Heart left ventricle (tissue), 16 donors: Measurements from ENCODE around the gene LCP2. TPM values are rescaled to one million over a fixed set of nuclear protein-coding genes. Genes with fewer than 3 reads are reported as not detected.
"Not testable (repeated sequence)": the region's sequence is repeated elsewhere in the genome, so short reads cannot be mapped to it uniquely, and the experiment has no call there.

Experiments
- ATAC-seq, 4 donors: fragments of 200-7000 bp; cut with Tn5 transposase; one replicate each; pipeline ENCODE4 v1.9.1; 2020 to 2022; ENCODE audit warnings: moderate library complexity in 4 of 4, mild to moderate bottlenecking in 3 of 4, moderate number of reproducible peaks in 1 of 4
- DNase-seq, 5 donors: peaks; one replicate each; pipeline ENCODE4 v3.0.0-alpha.2; 2020
- H3K27ac ChIP-seq, 12 donors: fragments of 200-600 bp; sonication (generic) in 4 of 12; one replicate each; pipeline versions ENCODE4 v1.5.0 to v1.8.0; 2016 to 2022; ENCODE audit warnings: mild to moderate bottlenecking in 2 of 12
- H3K27me3 ChIP-seq, 9 donors: fragments of 200-600 bp; sonication (generic) in 2 of 9; one replicate each; pipeline versions ENCODE4 v1.5.1 to v1.8.0; 2016 to 2022; ENCODE audit warnings: mild to moderate bottlenecking in 3 of 9
- H3K36me3 ChIP-seq, 9 donors: fragments of 200-600 bp; sonication (generic) in 2 of 9; one replicate each; pipeline versions ENCODE4 v1.5.0 to v1.8.0; 2018 to 2022; ENCODE audit warnings: mild to moderate bottlenecking in 2 of 9
- H3K4me1 ChIP-seq, 12 donors: fragments of 200-600 bp; sonication (generic) in 4 of 12; one replicate each; pipeline versions ENCODE4 v1.5.0 to v1.8.0; 2016 to 2022; ENCODE audit warnings: mild to moderate bottlenecking in 3 of 12
- H3K4me3 ChIP-seq, 12 donors: fragments of 200-600 bp; sonication (generic) in 4 of 12; one replicate each; pipeline versions ENCODE4 v1.5.0 to v1.8.0; 2017 to 2022; ENCODE audit warnings: mild to moderate bottlenecking in 9 of 12, moderate library complexity in 4 of 12
- H3K9me3 ChIP-seq, 12 donors: fragments of 200-600 bp; sonication (generic) in 4 of 12; one replicate each; pipeline versions ENCODE4 v1.5.0 to v1.8.0; 2016 to 2022; ENCODE audit warnings: mild to moderate bottlenecking in 1 of 12
- POLR2A ChIP-seq, 2 donors: fragments of 450-650 bp; IDR thresholded peaks; one replicate each; pipeline ENCODE4 v1.6.1; 2017; ENCODE audit warnings: antibody characterized with exemption in 2 of 2, mild to moderate bottlenecking in 2 of 2, moderate library complexity in 2 of 2
- WGBS, 4 donors: extraction: QIAGEN DNeasy Blood & Tissue Kit in 2 of 4; methylation state at CpG; one replicate each; pipeline versions ENCODE4 v1.1.5 to v1.1.7; 2013 to 2018; 5-methylcytosine and 5-hydroxymethylcytosine counted together
- intact Hi-C, 10 donors: fragments of 100-400 bp; cut with DNase I; formaldehyde crosslinking; loops; one replicate each; pipeline versions ENCODE4 v1.11.1 to v1.14.2; 2022
- polyA plus RNA-seq, 2 donors: library from polyadenylated mRNA; stranded (reverse); fragments of 200-250 nt; gene quantifications; one replicate each; pipeline ENCODE4 v1.2.3, GENCODE V29; 2013
- total RNA-seq, 9 donors: library from RNA; depleted of rRNA in 2 of 9; stranded (reverse); fragments of >200 nt in 2 of 9; fragmentation: NEBNext Ultra II Directional in 3 of 9; extraction: Animal tissue kit (Norgen Biotek cat#: 25700) in 3 of 9; gene quantifications; one replicate each; pipeline versions ENCODE4 v1.1.0 to v1.2.4, GENCODE V29; 2016 to 2023
- TF ChIP-seq, protein P1 (sequence below), 12 donors: fragments of 200-600 bp; sonication (generic) in 4 of 12; IDR thresholded peaks; one replicate each; pipeline versions ENCODE4 v1.5.0 to v1.8.0; 2018 to 2022; ENCODE audit warnings: antibody characterized with exemption in 12 of 12, mild to moderate bottlenecking in 5 of 12
- donor health status: ischemic (EF 13 %, LVEDD 7.1; RV severe dilation, severe dysfunction).
- donor health status: healthy with polysubstance abuse.
- donor health status: DM: no; HTN: yes; CAD: no.
- donor health status: DM: no; HTN: no; CAD: no.
- donor health status: ischemic (EF 25% LVEDD 6.9; RV normal size, moderate dysfunction).
- donor health status: ischemic (EF 25% LVEDD 5.7; RV mildly dilated, moderate dysfunction).
- donor health status: healthy.
- donor health status: DM: yes; HTN: yes; CAD: no.
- donor health status: ischemic (EF 35%, LVEDD 5.7; RV mildly dilated, moderate dysfunction).
- donor health status: nonischemic (EF 11% LVEDD 7.7; RV severe dilation, severe dysfunction).
- donor health status: DM: yes; HTN: yes; CAD: no.
- donor health status: PGD.
- donor health status: ischemic (EF 29% LVEDD 5.4; RV normal size, mild dysfunction).
- donor health status: nonischemic (EF 23%, LVEDD 6.1; RV moderate dilation, normal function).

The LCP2 gene
- total and polyA plus RNA-seq, 11 donors: 2.2 to 73.7 (median 4.6) TPM

DNA sequence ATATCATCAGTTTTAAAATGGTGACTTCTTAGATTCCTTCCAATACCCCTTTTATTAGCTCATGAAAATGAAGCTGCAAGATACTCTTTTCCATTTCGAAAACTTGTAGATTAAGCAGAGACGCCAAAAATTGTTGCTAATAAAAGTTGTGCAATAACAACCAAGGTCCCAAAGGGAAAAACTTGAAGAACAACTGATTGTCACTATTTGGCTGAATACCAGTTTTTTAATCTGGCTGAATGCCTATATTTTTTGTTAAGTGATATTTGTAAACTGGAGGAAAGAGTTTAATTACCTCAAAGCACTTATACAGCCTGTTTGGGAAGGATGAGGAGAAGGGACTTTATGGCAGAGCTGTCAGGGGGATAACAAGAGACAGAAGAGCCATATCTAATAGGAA, 50.2 kb downstream of the LCP2 start:
- no peak overlapping the region for H3K27ac ChIP-seq
- no peak for ATAC-seq
- intact Hi-C loops: no loop called here
- no peak for DNase-seq
- H3K27me3 ChIP-seq: no peaks in the 10 kb centered on the region
- H3K36me3 ChIP-seq: peaks cover 0 to 69% (median 6%) of the 10 kb centered on the region in 9 donors
- no peak for TF ChIP-seq POLR2A (IDR thresholded peaks at IDR 0.05)
- TF ChIP-seq, protein P1, sequence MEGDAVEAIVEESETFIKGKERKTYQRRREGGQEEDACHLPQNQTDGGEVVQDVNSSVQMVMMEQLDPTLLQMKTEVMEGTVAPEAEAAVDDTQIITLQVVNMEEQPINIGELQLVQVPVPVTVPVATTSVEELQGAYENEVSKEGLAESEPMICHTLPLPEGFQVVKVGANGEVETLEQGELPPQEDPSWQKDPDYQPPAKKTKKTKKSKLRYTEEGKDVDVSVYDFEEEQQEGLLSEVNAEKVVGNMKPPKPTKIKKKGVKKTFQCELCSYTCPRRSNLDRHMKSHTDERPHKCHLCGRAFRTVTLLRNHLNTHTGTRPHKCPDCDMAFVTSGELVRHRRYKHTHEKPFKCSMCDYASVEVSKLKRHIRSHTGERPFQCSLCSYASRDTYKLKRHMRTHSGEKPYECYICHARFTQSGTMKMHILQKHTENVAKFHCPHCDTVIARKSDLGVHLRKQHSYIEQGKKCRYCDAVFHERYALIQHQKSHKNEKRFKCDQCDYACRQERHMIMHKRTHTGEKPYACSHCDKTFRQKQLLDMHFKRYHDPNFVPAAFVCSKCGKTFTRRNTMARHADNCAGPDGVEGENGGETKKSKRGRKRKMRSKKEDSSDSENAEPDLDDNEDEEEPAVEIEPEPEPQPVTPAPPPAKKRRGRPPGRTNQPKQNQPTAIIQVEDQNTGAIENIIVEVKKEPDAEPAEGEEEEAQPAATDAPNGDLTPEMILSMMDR (IDR thresholded peaks at IDR 0.05): no peak
- 41 to 55% (median 47%) methylated on average over 2 of the region's 2 CpGs for WGBS, 4 donors
- H3K9me3 ChIP-seq: no peaks in the 10 kb centered on the region
- no peak overlapping the region for H3K4me3 ChIP-seq
- peaks cover 0 to 22% (median 1%) of the 10 kb centered on the region in 12 donors for H3K4me1 ChIP-seq

DNA sequence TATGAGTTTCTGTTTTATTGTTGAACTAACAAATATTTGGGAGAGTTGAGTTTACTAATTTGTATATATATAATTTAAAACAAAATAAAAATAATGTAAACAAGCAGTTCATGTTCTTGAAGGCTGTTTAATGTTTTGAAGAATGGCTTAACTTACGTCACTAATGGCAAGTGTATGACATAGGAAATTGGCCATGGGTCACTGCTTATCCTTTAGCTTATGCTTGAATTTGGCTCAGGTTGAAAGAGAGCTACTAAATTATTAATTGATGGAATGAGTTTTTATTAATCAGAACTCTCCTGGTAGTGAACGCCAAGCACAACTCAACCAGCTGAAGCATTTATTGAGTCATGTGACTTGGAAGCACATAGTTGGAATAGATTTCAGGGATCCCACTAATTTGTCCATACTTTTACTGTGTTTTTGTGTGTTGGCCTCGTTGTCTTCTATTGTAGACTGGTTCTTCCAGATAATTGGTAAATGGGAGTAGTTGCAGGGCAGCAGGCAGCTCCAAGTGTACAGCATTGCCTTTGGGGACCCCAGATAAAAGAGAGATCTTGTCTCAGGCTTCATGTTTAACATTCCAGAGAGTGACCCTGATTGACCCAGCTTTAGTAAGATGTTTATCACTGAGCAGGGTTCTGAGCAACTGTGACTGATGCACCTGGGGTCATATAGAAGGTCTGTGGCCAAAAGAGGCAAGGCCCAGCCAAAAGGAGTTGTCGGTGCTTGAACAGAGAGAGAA, 51.3 kb downstream of the LCP2 start:
- Histone ChIP-seq H3K36me3 (peaks cover 0 to 58% (median 6%) of the 10 kb centered on the region in 9 donors), H3K27ac (no peak overlapping the region), H3K4me3 (no peak overlapping the region), H3K9me3 (no peaks in the 10 kb centered on the region), H3K4me1 (peaks cover 0 to 19% (median 1%) of the 10 kb centered on the region in 12 donors), H3K27me3 (no peaks in the 10 kb centered on the region)
- ATAC-seq (no peak), DNase-seq (no peak)
- TF ChIP-seq POLR2A (IDR thresholded peaks at IDR 0.05): no peak
- TF ChIP-seq, protein P1 (IDR thresholded peaks at IDR 0.05): no peak
- WGBS, 4 donors: 86 to 89% (median 88%) methylated on average over 4 of the region's 4 CpGs
- intact Hi-C loops: no loop called here

- Histone ChIP-seq H3K4me1 (peaks cover 0 to 14% (median 1%) of the 10 kb centered on the region in 12 donors), H3K36me3 (peaks cover 0 to 50% (median 6%) of the 10 kb centered on the region in 9 donors)
- DNase-seq, H3K9me3 ChIP-seq, H3K27me3 ChIP-seq, ATAC-seq, intact Hi-C loops, H3K4me3 ChIP-seq, H3K27ac ChIP-seq: not testable (repeated sequence)
- WGBS, 4 donors: 84 to 93% (median 91%) methylated on average over 15 to 21 of the region's 23 CpGs
Observed at GRCh38 chr5:170245436-170245835, 52.1 kb downstream of the LCP2 start.

DNA sequence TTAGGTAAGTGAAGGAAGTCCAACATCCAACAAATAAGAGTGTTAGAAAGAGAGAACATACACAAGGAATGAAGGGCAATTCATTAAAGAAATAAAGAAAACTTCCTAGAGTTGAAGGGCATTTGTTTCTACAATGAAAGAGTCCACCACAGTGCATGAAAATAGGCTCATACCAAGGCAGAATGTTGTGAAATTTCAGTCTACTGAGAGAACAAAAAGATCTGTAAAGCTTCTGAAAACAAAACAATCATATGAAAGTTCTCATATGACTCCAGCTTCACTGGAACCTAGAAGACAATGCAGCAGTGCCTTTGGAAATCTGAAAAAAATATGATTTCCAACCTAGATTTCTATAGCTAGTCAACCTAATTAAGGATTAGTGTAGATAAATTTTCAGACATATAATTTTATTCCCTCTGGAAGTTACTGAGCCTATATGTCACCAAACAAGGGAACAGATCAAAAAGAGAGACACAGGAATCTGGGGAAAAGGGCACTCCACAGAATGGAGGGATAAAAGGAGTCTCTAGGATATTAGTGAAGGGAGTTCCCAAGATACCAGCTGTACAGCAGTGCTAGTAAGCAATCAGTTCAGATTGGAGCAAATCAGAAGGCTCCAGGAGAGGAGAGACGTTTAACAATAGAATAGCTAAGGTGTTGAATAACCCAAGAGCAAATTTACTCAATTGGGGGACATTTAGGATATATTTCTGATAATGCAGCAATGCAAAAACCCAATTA, 59.0 kb downstream of the LCP2 start:
- 23 to 52% (median 27%) methylated on average over 1 of the region's 1 CpG for WGBS, 4 donors
- Histone ChIP-seq H3K4me3 (no peak overlapping the region), H3K27ac (peak overlapping the region in 1 of 12 donors; percentile 4), H3K27me3 (no peaks in the 10 kb centered on the region), H3K4me1 (no peaks in the 10 kb centered on the region), H3K9me3 (no peaks in the 10 kb centered on the region), H3K36me3 (no peaks in the 10 kb centered on the region)
- intact Hi-C loops: no loop called here
- TF ChIP-seq POLR2A (IDR thresholded peaks at IDR 0.05): no peak
- TF ChIP-seq, protein P1 (IDR thresholded peaks at IDR 0.05): no peak
- no peak for DNase-seq
- ATAC-seq: no peak
